DMS53 (cell line): Measurements from ENCODE around the gene PRAMEF4.
"Not testable (repeated sequence)": the region's sequence is repeated elsewhere in the genome, so short reads cannot be mapped to it uniquely, and the experiment has no call there.

Source experiments
- DNase-seq: peaks from one replicate; lab custom pipeline; 2025; lab: John Stamatoyannopoulos, UW

The PRAMEF4 gene

GRCh38 chr1:12886101-12886500 is at the start of gene PRAMEF4:
TSS of gene PRAMEF4 (minus strand) at chr1:12886201. CDS start at chr1:12883394, 2,807 bp downstream.
- not testable (repeated sequence) for DNase-seq

GRCh38 chr1:12924368-12924767 is 38.4 kb upstream of the PRAMEF4 start:
- DNase-seq, result not testable (repeated sequence)

GRCh38 chr1:12921749-12922148 is 35.7 kb upstream of the PRAMEF4 start:
- not testable (repeated sequence) for DNase-seq

GRCh38 chr1:12916310-12916709 is 30.3 kb upstream of the PRAMEF4 start, which contains the start of gene PRAMEF7:
TSS of gene PRAMEF7 (plus strand) at chr1:12916610. CDS start at chr1:12917693, 1,083 bp downstream.
- not testable (repeated sequence) for DNase-seq

DNA sequence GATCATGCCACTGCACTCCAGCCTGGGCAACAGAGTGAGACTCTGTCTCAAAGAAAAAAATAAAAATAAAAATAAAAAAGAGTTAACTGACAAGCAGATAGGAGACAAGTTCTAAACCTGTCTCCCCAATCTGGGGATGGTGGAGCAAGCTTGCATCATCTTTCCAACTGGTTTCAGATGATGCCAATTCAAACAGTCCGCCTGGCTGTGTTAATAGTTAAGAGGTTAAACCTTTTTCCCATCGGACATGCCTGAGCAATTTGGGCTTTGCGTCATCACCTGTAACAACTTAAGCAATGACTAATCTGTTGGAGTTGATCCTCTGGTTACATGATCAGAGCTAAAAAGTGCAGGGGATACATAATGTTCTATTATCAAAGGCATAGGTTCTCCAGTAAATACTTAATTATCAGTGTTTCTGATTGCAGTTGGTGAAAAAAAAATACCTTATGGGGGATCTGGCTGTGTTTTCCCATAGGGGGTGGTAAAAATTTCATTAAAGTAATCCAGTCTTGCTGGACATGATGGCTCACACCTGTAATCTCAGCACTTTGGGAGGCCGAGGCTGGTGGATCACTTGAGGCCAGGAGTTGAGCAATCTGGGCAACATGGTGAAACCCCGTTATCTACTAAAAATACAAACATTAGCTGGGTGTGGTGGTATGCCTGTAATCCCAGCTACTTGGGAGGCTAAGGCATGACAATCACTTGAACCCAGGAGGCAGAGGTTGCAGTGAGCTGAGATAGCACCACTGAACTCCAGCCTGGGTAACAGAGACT is 18.0 kb upstream of the PRAMEF4 start:
- DNase-seq, result not testable (repeated sequence)

- DNase-seq, result not testable (repeated sequence)
These were observed 13.2 kb upstream of the PRAMEF4 start for GRCh38 chr1:12899186-12899585.

GRCh38 chr1:12898170-12898569 is 12.2 kb upstream of the PRAMEF4 start, which contains the start of gene PRAMEF10:
TSS of gene PRAMEF10 (minus strand) at chr1:12898270. CDS start at chr1:12895847, 2,423 bp downstream.
- not testable (repeated sequence) for DNase-seq

DNA sequence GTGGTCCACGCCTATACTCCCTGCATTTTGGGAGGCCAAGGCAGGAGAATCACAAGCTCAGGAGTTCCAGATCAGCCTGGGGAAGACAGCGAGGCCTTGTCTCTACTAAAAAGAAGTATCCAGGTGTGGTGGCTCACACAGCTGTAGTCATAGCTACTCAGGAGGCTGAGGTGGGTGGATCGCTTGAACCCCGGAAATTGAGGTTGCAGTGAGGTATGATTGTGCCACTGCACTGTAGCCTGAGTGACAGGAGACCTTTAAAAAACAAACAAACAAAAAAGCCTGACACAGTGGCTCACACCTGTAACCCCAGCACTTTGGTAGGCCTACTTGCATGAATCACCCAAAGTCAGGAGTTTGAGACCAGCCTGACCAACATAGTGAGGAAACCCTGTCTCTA is 7.5 kb downstream of the PRAMEF4 start:
- DNase-seq, result not testable (repeated sequence)

DNA sequence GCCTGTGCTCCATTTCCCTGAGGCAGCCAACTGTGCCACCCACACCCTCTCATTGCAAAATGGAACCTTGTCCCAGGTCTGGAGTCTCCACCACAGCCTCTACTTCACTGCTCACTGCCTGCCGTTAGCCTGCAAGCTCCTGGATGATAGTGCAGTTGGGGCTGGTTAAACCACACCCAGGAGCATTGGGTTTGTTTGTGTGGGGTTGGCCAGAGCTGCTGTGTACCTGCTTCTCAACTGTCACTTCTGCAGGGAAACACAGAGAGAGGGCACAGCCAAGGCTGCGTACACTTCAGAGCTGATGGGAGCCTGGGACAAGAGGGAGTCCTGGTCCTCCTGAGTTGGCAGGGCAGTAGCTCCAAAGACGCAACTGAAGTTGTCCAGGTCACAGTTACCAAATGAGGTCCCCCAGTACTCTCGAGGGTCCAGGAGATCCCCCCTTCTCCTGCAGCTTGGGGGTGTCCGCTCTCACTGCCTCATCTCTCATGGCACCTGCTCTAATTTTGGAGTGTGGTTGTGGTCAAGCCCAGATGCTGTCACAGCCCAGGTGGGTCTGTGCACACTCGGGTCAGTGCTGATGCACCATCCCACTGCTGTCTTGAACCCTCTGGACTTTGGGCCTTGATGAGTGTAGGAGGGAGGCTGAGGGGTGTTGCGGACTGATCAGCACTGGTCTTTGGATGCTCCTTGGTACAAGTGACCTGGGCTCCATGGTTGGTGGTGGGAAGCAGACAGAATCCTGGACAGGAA is 22.7 kb downstream of the PRAMEF4 start:
- DNase-seq, result not testable (repeated sequence)

- not testable (repeated sequence) for DNase-seq
These were observed 29.2 kb downstream of the PRAMEF4 start, which contains the start of gene PRAMEF2 for GRCh38 chr1:12856786-12857185. TSS of gene PRAMEF2 (plus strand) at chr1:12857086. CDS start at chr1:12859010, 1,924 bp downstream.

DNA sequence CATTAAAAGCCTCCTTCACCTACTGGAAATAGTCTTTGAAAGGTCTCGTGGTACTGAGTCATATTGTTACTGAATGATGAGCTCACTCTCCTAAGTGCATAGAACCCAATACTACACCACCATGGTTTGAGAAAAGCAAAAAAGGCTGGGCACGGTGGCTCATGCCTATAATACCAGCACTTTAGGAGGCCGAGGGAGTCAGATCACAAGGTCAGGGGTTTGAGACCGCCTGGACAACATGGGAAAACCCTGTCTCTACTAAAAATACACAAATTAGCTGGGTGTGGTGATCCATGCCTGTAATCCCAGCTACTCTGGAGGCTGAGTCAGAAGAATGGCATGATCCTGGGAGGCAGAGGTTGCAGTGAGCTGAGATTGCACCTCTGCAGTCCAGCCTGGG is 34.2 kb downstream of the PRAMEF4 start:
- DNase-seq, result no peak

- not testable (repeated sequence) for DNase-seq
These were observed 37.4 kb downstream of the PRAMEF4 start, which contains the start of gene HNRNPCL1 for GRCh38 chr1:12848620-12849019. TSS of gene HNRNPCL1 (minus strand) at chr1:12848720. CDS start at chr1:12848289, 431 bp downstream.

DNA sequence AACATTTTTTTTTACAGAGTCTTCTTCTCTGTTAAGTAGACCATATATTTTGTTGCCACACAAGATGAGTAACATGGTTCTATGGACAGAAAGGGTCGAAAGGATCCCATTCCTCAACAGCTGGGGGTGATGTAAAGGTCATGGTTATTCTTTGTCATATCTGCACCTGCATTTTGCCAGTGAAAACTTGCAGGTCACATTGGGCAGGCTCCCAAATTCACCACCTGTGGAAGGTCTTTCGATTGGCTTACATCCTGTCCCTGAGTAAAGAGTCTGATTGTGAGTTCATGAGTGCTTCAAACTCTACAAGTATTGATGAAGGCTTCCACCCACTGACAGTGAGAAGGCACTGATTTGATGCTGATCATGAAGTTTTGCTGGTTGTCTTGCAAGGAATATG is 52.8 kb downstream of the PRAMEF4 start:
- DNase-seq, result not testable (repeated sequence)

- not testable (repeated sequence) for DNase-seq
These were observed 54.7 kb downstream of the PRAMEF4 start, which contains the start of gene PRAMEF11 for GRCh38 chr1:12831310-12831709. TSS of gene PRAMEF11 (minus strand) at chr1:12831410. CDS start at chr1:12828789, 2,621 bp downstream.
